BLaER1 (cell line): Measurements from ENCODE around the gene SLC40A1.
"Not testable (repeated sequence)": the region's sequence is repeated elsewhere in the genome, so short reads cannot be mapped to it uniquely, and the experiment has no call there.

ENCODE experiments used
- H3K27ac ChIP-seq: shearing (Covaris generic); formaldehyde crosslinking; 2 replicates; pipeline ENCODE4 v1.8.1; 2022
- H3K27me3 ChIP-seq: shearing (Covaris generic); formaldehyde crosslinking; 2 replicates; pipeline ENCODE4 v1.8.1; 2022
- H3K36me3 ChIP-seq: shearing (Covaris generic); formaldehyde crosslinking; 2 replicates; pipeline ENCODE4 v1.8.1; 2022
- H3K4me1 ChIP-seq: shearing (Covaris generic); formaldehyde crosslinking; 2 replicates; pipeline ENCODE4 v1.8.1; 2022
- H3K4me2 ChIP-seq: shearing (Covaris generic); formaldehyde crosslinking; 2 replicates; pipeline ENCODE4 v1.8.1; 2022
- H3K4me3 ChIP-seq: shearing (Covaris generic); formaldehyde crosslinking; 2 replicates; pipeline ENCODE4 v1.8.1; 2022
- H3K9ac ChIP-seq: shearing (Covaris generic); formaldehyde crosslinking; 2 replicates; pipeline ENCODE4 v1.8.1; 2022
- H3K9me3 ChIP-seq: shearing (Covaris generic); formaldehyde crosslinking; 2 replicates; pipeline ENCODE4 v1.8.1; 2022
- H4K20me1 ChIP-seq: shearing (Covaris generic); formaldehyde crosslinking; 2 replicates; pipeline ENCODE4 v1.8.1; 2022
- Cebpa-rat ChIP-seq: shearing (Covaris generic); IDR thresholded peaks from 2 replicates; pipeline ENCODE4 v1.8.1; 2022

The SLC40A1 gene

DNA sequence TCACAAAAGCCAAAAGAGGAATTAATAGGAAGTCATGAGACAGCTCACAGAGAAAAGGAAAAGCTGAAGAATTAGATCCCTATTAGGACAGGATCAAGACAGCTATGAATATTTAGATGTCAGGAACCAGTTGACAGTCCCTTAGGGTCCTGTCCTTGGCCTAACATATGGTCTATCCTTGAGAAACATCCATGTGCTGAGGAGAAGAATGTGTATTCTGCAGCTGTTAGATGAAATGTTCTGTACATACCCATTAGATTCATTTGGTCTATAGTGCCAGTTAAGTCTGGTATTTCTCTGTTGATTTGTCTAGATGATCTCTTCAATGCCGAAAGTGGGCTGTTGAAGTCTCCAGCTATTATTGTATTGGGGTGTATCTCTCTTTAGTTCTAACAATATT is 37.6 kb upstream of the SLC40A1 start:
- Histone ChIP-seq H3K9ac (no peak overlapping the region), H3K9me3 (no peaks in the 10 kb centered on the region), H3K4me1 (no peaks in the 10 kb centered on the region), H3K4me3 (no peak overlapping the region), H3K27me3 (no peaks in the 10 kb centered on the region), H3K36me3 (no peaks in the 10 kb centered on the region), H3K4me2 (no peak overlapping the region), H4K20me1 (no peaks in the 10 kb centered on the region), H3K27ac (no peak overlapping the region)
- TF ChIP-seq Cebpa-rat = no peak

- Histone ChIP-seq H3K27ac (no peak overlapping the region), H3K4me3 (no peak overlapping the region), H3K9ac (no peak overlapping the region), H4K20me1 (no peaks in the 10 kb centered on the region), H3K27me3 (no peaks in the 10 kb centered on the region), H3K4me2 (no peak overlapping the region), H3K4me1 (no peaks in the 10 kb centered on the region), H3K9me3 (no peaks in the 10 kb centered on the region), H3K36me3 (no peaks in the 10 kb centered on the region)
- TF ChIP-seq Cebpa-rat = no peak
These were observed 34.0 kb upstream of the SLC40A1 start for GRCh38 chr2:189614585-189614984.

GRCh38 chr2:189613650-189614420 is 33.2 kb upstream of the SLC40A1 start:
- Histone ChIP-seq H3K9ac (no peak overlapping the region), H3K4me3 (no peak overlapping the region), H3K9me3 (no peaks in the 10 kb centered on the region), H3K4me2 (no peak overlapping the region), H3K27ac (no peak overlapping the region), H4K20me1 (no peaks in the 10 kb centered on the region), H3K4me1 (no peaks in the 10 kb centered on the region), H3K27me3 (no peaks in the 10 kb centered on the region), H3K36me3 (no peaks in the 10 kb centered on the region)
- TF ChIP-seq Cebpa-rat = no peak

- Histone ChIP-seq H4K20me1 (no peaks in the 10 kb centered on the region), H3K4me2 (no peak overlapping the region), H3K36me3 (no peaks in the 10 kb centered on the region), H3K27ac (no peak overlapping the region), H3K4me1 (no peaks in the 10 kb centered on the region), H3K9me3 (no peaks in the 10 kb centered on the region), H3K9ac (no peak overlapping the region), H3K4me3 (no peak overlapping the region), H3K27me3 (no peaks in the 10 kb centered on the region)
- no peak for TF ChIP-seq Cebpa-rat
These were observed 32.6 kb upstream of the SLC40A1 start for GRCh38 chr2:189613077-189613636.

GRCh38 chr2:189610700-189611099 is 30.1 kb upstream of the SLC40A1 start:
- Histone ChIP-seq H3K27ac (no peak overlapping the region), H3K9ac (no peak overlapping the region), H3K9me3 (no peaks in the 10 kb centered on the region), H3K4me1 (no peaks in the 10 kb centered on the region), H3K36me3 (no peaks in the 10 kb centered on the region), H3K27me3 (no peaks in the 10 kb centered on the region), H4K20me1 (no peaks in the 10 kb centered on the region), H3K4me3 (no peak overlapping the region), H3K4me2 (no peak overlapping the region)
- no peak for TF ChIP-seq Cebpa-rat

DNA sequence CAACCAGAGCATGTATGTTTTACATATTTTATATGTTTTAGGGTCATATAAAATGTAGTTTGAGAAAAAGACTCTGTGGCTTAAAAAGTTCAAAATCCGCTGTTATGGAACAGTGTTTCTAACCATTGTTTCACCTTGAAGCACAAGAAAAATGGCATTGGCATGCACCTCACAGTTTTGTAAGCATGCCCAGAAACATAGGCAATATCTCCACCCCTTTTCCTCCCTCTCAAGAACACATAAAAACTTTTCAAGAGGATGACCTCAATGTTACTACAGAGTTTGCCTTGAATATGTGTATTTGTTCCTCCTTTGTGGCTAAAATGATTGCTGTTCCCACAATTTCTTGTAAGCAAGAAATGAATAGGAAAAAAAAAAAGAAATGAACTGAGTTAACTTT is 29.3 kb upstream of the SLC40A1 start:
- Histone ChIP-seq H3K9ac (no peak overlapping the region), H3K27me3 (no peaks in the 10 kb centered on the region), H3K4me2 (no peak overlapping the region), H4K20me1 (no peaks in the 10 kb centered on the region), H3K27ac (no peak overlapping the region), H3K9me3 (no peaks in the 10 kb centered on the region), H3K4me1 (no peaks in the 10 kb centered on the region), H3K4me3 (no peak overlapping the region), H3K36me3 (no peaks in the 10 kb centered on the region)
- no peak for TF ChIP-seq Cebpa-rat

GRCh38 chr2:189609423-189609816 is 28.8 kb upstream of the SLC40A1 start:
- Histone ChIP-seq H3K4me3 (no peak overlapping the region), H3K27me3 (no peaks in the 10 kb centered on the region), H3K36me3 (no peaks in the 10 kb centered on the region), H3K9ac (no peak overlapping the region), H3K4me2 (no peak overlapping the region), H3K9me3 (no peaks in the 10 kb centered on the region), H3K4me1 (no peaks in the 10 kb centered on the region), H3K27ac (no peak overlapping the region), H4K20me1 (no peaks in the 10 kb centered on the region)
- no peak for TF ChIP-seq Cebpa-rat

DNA sequence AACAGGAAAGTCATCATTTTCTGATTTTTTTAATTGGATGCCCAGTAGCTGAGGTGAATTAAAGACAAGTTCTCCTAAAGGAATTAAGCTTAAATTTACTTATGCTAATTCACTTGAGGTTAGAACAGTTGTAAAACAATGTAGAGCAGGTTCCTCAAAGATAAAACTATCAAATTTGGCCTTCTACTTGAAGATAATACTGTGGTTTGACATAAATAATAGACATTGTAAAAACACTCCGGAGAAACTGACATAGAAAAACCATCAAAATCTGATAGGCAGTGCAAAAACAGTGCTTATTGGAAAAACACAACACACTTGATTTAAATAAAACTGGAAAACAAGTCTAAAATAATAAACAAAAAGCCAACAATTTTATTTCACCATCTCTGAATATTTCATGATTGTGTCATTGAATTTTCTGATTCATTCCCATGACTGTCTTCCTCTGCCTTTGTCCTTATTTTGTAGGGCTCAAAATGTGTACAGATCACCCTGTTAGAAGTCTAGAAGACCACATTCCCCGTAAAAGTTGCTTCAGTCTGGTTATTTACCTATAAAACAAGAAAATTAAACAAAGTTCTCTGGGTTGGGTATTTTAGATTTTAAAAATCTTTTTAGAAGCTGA is 28.3 kb upstream of the SLC40A1 start:
- Histone ChIP-seq H3K4me2 (no peak overlapping the region), H3K4me3 (no peak overlapping the region), H4K20me1 (no peaks in the 10 kb centered on the region), H3K27ac (no peak overlapping the region), H3K36me3 (no peaks in the 10 kb centered on the region), H3K27me3 (no peaks in the 10 kb centered on the region), H3K9ac (no peak overlapping the region), H3K4me1 (no peaks in the 10 kb centered on the region), H3K9me3 (no peaks in the 10 kb centered on the region)
- TF ChIP-seq Cebpa-rat = no peak

DNA sequence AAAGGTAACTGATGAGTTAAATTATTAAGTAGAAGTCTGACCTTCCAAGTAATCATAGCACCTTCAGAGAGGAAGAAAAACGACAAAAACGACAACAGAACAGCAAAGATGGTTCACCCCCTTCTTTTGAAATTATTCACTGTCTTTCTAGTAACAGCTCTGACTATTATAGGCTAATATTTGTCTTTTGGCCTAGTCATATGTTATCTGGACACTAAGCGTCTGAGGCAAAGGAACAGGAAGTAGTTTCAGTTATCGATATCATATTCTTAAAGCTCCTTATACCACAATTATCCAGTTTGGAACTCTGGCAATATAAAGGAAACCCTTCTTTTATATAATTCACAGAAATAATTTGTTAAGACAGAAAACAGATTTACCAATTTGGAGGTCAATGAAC is 27.6 kb upstream of the SLC40A1 start:
- no peak overlapping the region for H3K4me3 ChIP-seq

DNA sequence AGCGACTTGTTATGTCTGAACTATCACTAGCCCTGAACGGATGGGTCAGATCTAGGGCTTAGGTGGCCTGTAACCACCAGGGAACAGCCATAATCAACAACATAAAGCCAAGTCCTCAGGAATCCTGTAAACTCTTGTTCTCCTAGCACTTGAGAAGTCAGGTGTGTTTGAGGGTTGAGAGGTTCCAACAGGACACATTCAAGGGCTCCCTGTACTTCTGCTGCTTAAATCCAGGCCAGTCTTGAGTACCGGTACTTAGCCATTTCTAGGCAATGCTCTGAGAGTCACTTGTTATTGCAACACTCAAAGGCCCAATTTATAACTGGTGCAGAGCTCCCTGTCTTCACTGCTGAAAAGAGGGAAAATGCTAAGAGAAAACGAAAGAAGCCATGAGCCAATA is 21.6 kb upstream of the SLC40A1 start:
- Histone ChIP-seq H3K27ac (no peak overlapping the region), H3K9ac (no peak overlapping the region), H3K4me2 (no peak overlapping the region), H3K27me3 (no peaks in the 10 kb centered on the region), H3K4me1 (no peaks in the 10 kb centered on the region), H4K20me1 (no peaks in the 10 kb centered on the region), H3K36me3 (no peaks in the 10 kb centered on the region), H3K4me3 (no peak overlapping the region), H3K9me3 (no peaks in the 10 kb centered on the region)
- no peak for TF ChIP-seq Cebpa-rat

More for the DNA sequence above, 27.6 kb upstream of the SLC40A1 start:
- H3K9me3 ChIP-seq = no peaks in the 10 kb centered on the region
- H3K36me3 ChIP-seq = no peaks in the 10 kb centered on the region
- H4K20me1 ChIP-seq = no peaks in the 10 kb centered on the region
- no peaks in the 10 kb centered on the region for H3K27me3 ChIP-seq
- no peaks in the 10 kb centered on the region for H3K4me1 ChIP-seq
- TF ChIP-seq Cebpa-rat = no peak
- no peak overlapping the region for H3K9ac ChIP-seq
- H3K4me2 ChIP-seq = no peak overlapping the region
- no peak overlapping the region for H3K27ac ChIP-seq

- not testable (repeated sequence) for H3K27ac ChIP-seq, H3K9me3 ChIP-seq, H3K4me3 ChIP-seq, H3K27me3 ChIP-seq, H3K36me3 ChIP-seq, H4K20me1 ChIP-seq, H3K4me2 ChIP-seq, H3K4me1 ChIP-seq, H3K9ac ChIP-seq
These were observed 21.1 kb upstream of the SLC40A1 start for GRCh38 chr2:189601652-189602051.
